ENCODE measurements around the gene ISG20.

DNA sequence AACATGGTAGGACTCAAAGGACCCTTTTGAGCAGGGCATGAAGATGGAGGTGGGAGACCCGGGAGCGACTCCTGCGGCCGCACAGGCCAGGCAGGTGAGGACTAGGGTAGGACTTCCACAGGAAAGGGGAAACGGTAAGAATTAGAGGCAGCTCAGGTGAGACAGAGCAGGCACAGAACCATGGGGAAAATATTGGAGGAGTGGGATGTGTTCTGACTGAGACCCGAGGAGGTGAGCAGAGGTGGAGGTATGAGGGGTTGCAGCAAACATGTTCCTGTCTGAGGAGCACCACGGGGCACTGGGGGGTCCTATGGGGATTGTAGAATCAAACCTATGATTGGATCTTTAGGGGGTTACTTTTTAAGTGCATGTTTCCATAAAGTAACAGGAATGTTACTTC is 1.4 kb upstream of the ISG20 start:
- TF ChIP-seq GATA2 (IDR thresholded peaks at IDR 0.05; ENCODE audit: low read depth, low read length) (no peak), GATA3 (IDR thresholded peaks at IDR 0.05; ENCODE audit: low read depth, low read length) (no peak)
